IMR-90 (cell line): ENCODE data around the gene DPP6. TPM values are rescaled to one million over a fixed set of nuclear protein-coding genes. Genes with fewer than 3 reads are reported as not detected.

Experiments used
- ATAC-seq: fragments of 200-7000 bp; cut with Tn5 transposase; 2 replicates; pipeline ENCODE4 v1.9.1; 2020; ENCODE audit warnings: low read depth, mild to moderate bottlenecking, moderate library complexity
- BruUV-seq: library from RNA; stranded (reverse); fragments of 400-500 nt; replicated peaks from 2 replicates; lab custom pipeline; 2021; lab: Mats Ljungman, UMichigan
- CTCF ChIA-PET: fragments of 300-600 bp; formaldehyde crosslinking; extraction: SDS; loops from one replicate; lab custom pipeline; 2021; ENCODE audit warnings: antibody characterized with exemption; lab: Yijun Ruan, JAX
- POLR2A ChIA-PET: fragments of 300-600 bp; sonication (Branson Sonifier 250); formaldehyde crosslinking; loops from one replicate; lab custom pipeline; 2022; ENCODE audit warnings: antibody characterized with exemption; ENCODE audit not compliant: unreplicated experiment; lab: Charles Lee
- DNase-seq: peaks from one replicate; pipeline ENCODE4 v3.0.0; 2013
- H2AFZ ChIP-seq: replicated peaks from 2 replicates; pipeline ENCODE3; 2013; ENCODE audit warnings: low read length, mild to moderate bottlenecking; ENCODE audit not compliant: poor library complexity
- H2AK5ac ChIP-seq: 2 replicates; pipeline ENCODE4 v1.6.1; 2013; ENCODE audit warnings: low read depth, low read length, inconsistent platforms
- H2AK9ac ChIP-seq: replicated peaks from 2 replicates; pipeline ENCODE3; 2013; ENCODE audit warnings: mild to moderate bottlenecking, low read depth, low read length, moderate library complexity; ENCODE audit not compliant: poor library complexity
- H2BK120ac ChIP-seq: 2 replicates; pipeline ENCODE4 v1.6.1; 2013; ENCODE audit warnings: low read depth, low read length, inconsistent platforms
- H2BK15ac ChIP-seq: 3 replicates; pipeline ENCODE4 v1.6.1; 2013; ENCODE audit warnings: low read depth, low read length, inconsistent platforms
- H2BK20ac ChIP-seq: 2 replicates; pipeline ENCODE4 v1.6.1; 2013; ENCODE audit warnings: low read depth, mild to moderate bottlenecking, inconsistent platforms, low read length, moderate library complexity
- H2BK5ac ChIP-seq: 2 replicates; pipeline ENCODE4 v1.6.1; 2013; ENCODE audit warnings: mild to moderate bottlenecking, low read depth, low read length, inconsistent platforms; ENCODE audit not compliant: poor library complexity, severe bottlenecking
- H3K14ac ChIP-seq: replicated peaks from 2 replicates; pipeline ENCODE4 v1.6.1; 2013; ENCODE audit warnings: low read depth, low read length, inconsistent platforms
- H3K18ac ChIP-seq: 2 replicates; pipeline ENCODE4 v1.6.1; 2013; ENCODE audit warnings: low read depth, low read length, control low read depth
- H3K23ac ChIP-seq: 2 replicates; pipeline ENCODE4 v1.6.1; 2013; ENCODE audit warnings: low read depth, low read length, inconsistent platforms
- H3K27ac ChIP-seq: 2 replicates; pipeline ENCODE4 v1.5.1; 2013; ENCODE audit warnings: mild to moderate bottlenecking, control low read depth, low read length; ENCODE audit not compliant: insufficient read depth
- H3K27me3 ChIP-seq: 2 replicates; pipeline ENCODE4 v1.6.1; 2013; ENCODE audit warnings: low read length; ENCODE audit not compliant: control insufficient read depth, insufficient read depth
- H3K36me3 ChIP-seq: 2 replicates; pipeline ENCODE4 v1.6.1; 2013; ENCODE audit warnings: low read length, mixed read lengths; ENCODE audit not compliant: control insufficient read depth, insufficient read depth
- H3K4ac ChIP-seq: 2 replicates; pipeline ENCODE4 v1.6.1; 2013; ENCODE audit warnings: low read depth, low read length, inconsistent platforms
- H3K4me1 ChIP-seq: 2 replicates; pipeline ENCODE4 v1.6.1; 2013; ENCODE audit warnings: low read length, mixed read lengths; ENCODE audit not compliant: control insufficient read depth, insufficient read depth
- H3K4me2 ChIP-seq: 2 replicates; pipeline ENCODE4 v1.6.1; 2013; ENCODE audit warnings: low read depth, mild to moderate bottlenecking, control low read depth, low read length, moderate library complexity
- H3K4me3 ChIP-seq: 2 replicates; pipeline ENCODE4 v1.5.1; 2013; ENCODE audit warnings: low read depth, mild to moderate bottlenecking, control low read depth, low read length, moderate library complexity; ENCODE audit not compliant: insufficient read depth
- H3K56ac ChIP-seq: 2 replicates; pipeline ENCODE4 v1.6.1; 2013; ENCODE audit warnings: low read length, inconsistent platforms; ENCODE audit not compliant: insufficient read depth; ENCODE audit errors: extremely low read depth
- H3K79me1 ChIP-seq, 2 experiments: 2 replicates each; pipeline ENCODE4 v1.6.1; 2013; ENCODE audit warnings: low read length in 2 of 2, inconsistent platforms in 1 of 2, low read depth in 1 of 2
- H3K9ac ChIP-seq: 2 replicates; pipeline ENCODE4 v1.6.1; 2013; ENCODE audit warnings: low read depth, low read length, control low read depth
- H3K9me1 ChIP-seq: 2 replicates; pipeline ENCODE4 v1.6.1; 2013; ENCODE audit warnings: low read length, inconsistent platforms; ENCODE audit not compliant: insufficient read depth
- H3K9me3 ChIP-seq: 2 replicates; pipeline ENCODE4 v1.6.1; 2013; ENCODE audit warnings: low read length; ENCODE audit not compliant: control insufficient read depth, insufficient read depth
- H4K20me1 ChIP-seq: 2 replicates; pipeline ENCODE4 v1.6.1; 2013; ENCODE audit warnings: low read length, inconsistent platforms; ENCODE audit not compliant: insufficient read depth
- H4K5ac ChIP-seq: 2 replicates; pipeline ENCODE4 v1.6.1; 2013; ENCODE audit warnings: mild to moderate bottlenecking, low read depth, low read length, control low read depth
- H4K8ac ChIP-seq, 2 experiments: 2 replicates each; pipeline ENCODE4 v1.6.1; 2013; ENCODE audit warnings: low read depth in 2 of 2, low read length in 2 of 2, control low read depth in 1 of 2, inconsistent platforms in 1 of 2
- H4K91ac ChIP-seq: 2 replicates; pipeline ENCODE4 v1.6.1; 2013; ENCODE audit warnings: low read depth, low read length, inconsistent platforms; ENCODE audit not compliant: insufficient read depth
- BHLHE40 ChIP-seq: fragments of 150-350 bp; IDR thresholded peaks from 2 replicates; pipeline ENCODE4 v1.6.1; 2016; ENCODE audit warnings: mild to moderate bottlenecking, low read depth, low read length
- CEBPB ChIP-seq: IDR thresholded peaks from 2 replicates; pipeline ENCODE4 v1.6.1; 2012; ENCODE audit warnings: low read depth, low read length, improper control_type of control experiment
- CHD1 ChIP-seq: IDR thresholded peaks from 2 replicates; pipeline ENCODE4 v1.6.1; 2012; ENCODE audit warnings: low read depth, low read length, improper control_type of control experiment
- CTCF ChIP-seq: conservative IDR thresholded peaks from 2 replicates; pipeline ENCODE4 v1.5.1; 2012; ENCODE audit warnings: mild to moderate bottlenecking, low read depth, low read length, improper control_type of control experiment
- ELK1 ChIP-seq: fragments of 150-350 bp; IDR thresholded peaks from 2 replicates; pipeline ENCODE4 v1.6.1; 2016; ENCODE audit warnings: low read depth, mild to moderate bottlenecking, low read length, moderate library complexity, borderline replicate concordance
- FOS ChIP-seq: fragments of 150-350 bp; IDR thresholded peaks from 2 replicates; pipeline ENCODE4 v1.6.1; 2016; ENCODE audit warnings: low read depth, low read length
- MAFK ChIP-seq: IDR thresholded peaks from 2 replicates; pipeline ENCODE4 v1.6.1; 2012; ENCODE audit warnings: low read depth, low read length, improper control_type of control experiment
- MAZ ChIP-seq: IDR thresholded peaks from 2 replicates; pipeline ENCODE4 v1.6.1; 2012; ENCODE audit warnings: low read depth, mild to moderate bottlenecking, low read length, improper control_type of control experiment, moderate library complexity, borderline replicate concordance
- MXI1 ChIP-seq: IDR thresholded peaks from 2 replicates; pipeline ENCODE4 v1.6.1; 2012; ENCODE audit warnings: low read depth, mild to moderate bottlenecking, low read length, moderate library complexity, borderline replicate concordance
- NFE2L2 ChIP-seq: fragments of 150-350 bp; IDR thresholded peaks from 2 replicates; pipeline ENCODE4 v1.6.1; 2016; ENCODE audit warnings: low read depth, mild to moderate bottlenecking, low read length
- POLR2A ChIP-seq: IDR thresholded peaks from 2 replicates; pipeline ENCODE4 v1.6.1; 2012; ENCODE audit warnings: mild to moderate bottlenecking, low read depth, low read length
- RAD21 ChIP-seq: IDR thresholded peaks from 2 replicates; pipeline ENCODE4 v1.6.1; 2012; ENCODE audit warnings: low read length, improper control_type of control experiment
- RCOR1 ChIP-seq: IDR thresholded peaks from 2 replicates; pipeline ENCODE4 v1.6.1; 2012; ENCODE audit warnings: mild to moderate bottlenecking, low read length, improper control_type of control experiment; ENCODE audit not compliant: insufficient replicate concordance
- RFX5 ChIP-seq: IDR thresholded peaks from 2 replicates; pipeline ENCODE4 v1.8.0; 2012; ENCODE audit warnings: low read depth, mild to moderate bottlenecking, low read length, moderate library complexity
- SMC3 ChIP-seq: fragments of 150-350 bp; IDR thresholded peaks from 2 replicates; pipeline ENCODE4 v1.6.1; 2016; ENCODE audit warnings: low read depth, mild to moderate bottlenecking, antibody characterized with exemption, low read length, moderate library complexity
- USF2 ChIP-seq: fragments of 150-350 bp; IDR thresholded peaks from 2 replicates; pipeline ENCODE4 v1.6.1; 2017; ENCODE audit warnings: mild to moderate bottlenecking, antibody characterized with exemption, low read length, low read depth
- WGBS, 2 experiments: methylation state at CpG; one replicate each; pipeline versions ENCODE4 v1.1.5 to v1.1.7; 2013; ENCODE audit warnings: missing lambda C conversion rate in 2 of 2; ENCODE audit not compliant: insufficient read length in 1 of 2; ENCODE audit errors: extremely low coverage in 2 of 2; 5-methylcytosine and 5-hydroxymethylcytosine counted together
- dilution Hi-C: fragments of 300-500 bp; cut with HindIII; formaldehyde crosslinking; loops from one replicate; pipeline ENCODE4 v1.14.3; 2018; ENCODE audit warnings: low sequenced_read_pairs; ENCODE audit not compliant: unreplicated experiment
- in situ Hi-C: fragments of 300-500 bp; cut with MboI; formaldehyde crosslinking; loops from 3 replicates; pipeline ENCODE4 v1.14.3; 2019; ENCODE audit warnings: low sequenced_read_pairs, inconsistent platforms, mixed read lengths
- intact Hi-C: fragments of 100-400 bp; cut with micrococcal nuclease; formaldehyde crosslinking; loops from 2 replicates; pipeline ENCODE4 v1.10.0; 2022
- polyA plus RNA-seq, 3 experiments: library from polyadenylated mRNA; depleted of rRNA; stranded (reverse); fragments of >200 nt; gene quantifications; 2 replicates each; pipeline ENCODE4 v1.2.3, GENCODE V29; 2012; ENCODE audit warnings: low replicate concordance in 1 of 3
- total RNA-seq: library from RNA; depleted of rRNA; stranded (reverse); fragments of >200 nt; gene quantifications from 2 replicates; pipeline ENCODE4 v1.2.3, GENCODE V29; 2012

Gene DPP6
- total and polyA plus RNA-seq, 2 of the 4 experiments (the other 2 are of a cell fraction): not detected

- Histone ChIP-seq H3K14ac (no peak overlapping the region), H4K5ac (no peak overlapping the region), H4K20me1 (no peaks in the 10 kb centered on the region), H4K8ac (no peak overlapping the region), H2BK20ac (no peak overlapping the region), H3K9me3 (peaks cover 65% of the 10 kb centered on the region), H3K79me1 (no peaks in the 10 kb centered on the region), H2AK9ac (no peak overlapping the region), H2BK15ac (no peak overlapping the region), H4K91ac (no peak overlapping the region), H2AFZ (no peak overlapping the region), H3K56ac (no peak overlapping the region), H3K27ac (no peak overlapping the region), H2BK5ac (peak overlapping the region; percentile 42), H3K9ac (no peak overlapping the region), H2AK5ac (no peak overlapping the region), H3K23ac (no peak overlapping the region), H3K4ac (no peak overlapping the region), H3K18ac (no peak overlapping the region), H3K27me3 (no peaks in the 10 kb centered on the region), H3K9me1 (no peaks in the 10 kb centered on the region), H3K4me1 (no peaks in the 10 kb centered on the region), H2BK120ac (no peak overlapping the region), H3K4me3 (no peak overlapping the region), H3K36me3 (no peaks in the 10 kb centered on the region), H3K4me2 (no peak overlapping the region)
- no TSS peak for BruUV-seq
- intact Hi-C loops (no loop called here), dilution Hi-C loops (no loop called here), in situ Hi-C loops (no loop called here)
- ChIA-PET POLR2A (no interaction called here), CTCF (no interaction called here)
- ATAC-seq: no peak
- WGBS, 2 experiments: no CpG with 5 or more reads among the region's 9 CpGs
- DNase-seq: no peak
- TF ChIP-seq RFX5: no peak
- no peak for TF ChIP-seq POLR2A
- TF ChIP-seq RAD21: no peak
- TF ChIP-seq MAFK: no peak
- TF ChIP-seq SMC3: no peak
- TF ChIP-seq MAZ: no peak
- no peak for TF ChIP-seq CEBPB
- TF ChIP-seq CHD1: no peak
- no peak for TF ChIP-seq BHLHE40
- TF ChIP-seq MXI1: no peak
- no peak for TF ChIP-seq FOS
- TF ChIP-seq USF2: no peak
- no peak for TF ChIP-seq RCOR1
- TF ChIP-seq CTCF: no peak
- TF ChIP-seq NFE2L2: no peak
- TF ChIP-seq ELK1: no peak
Observed at GRCh38 chr7:154579711-154580110, 527.5 kb downstream of the DPP6 start.
